ENCODE results near the gene DNAH3.

GRCh38 chr16:21128991-21129390 is 21.7 kb downstream of the DNAH3 start:
- TF ChIP-seq CTCF (IDR thresholded peaks at IDR 0.05) (no peak), POLR2A (IDR thresholded peaks at IDR 0.05) (no peak)
